Loucy (cell line): Measurements from ENCODE around the gene CYB5B.
A peak's percentile ranks its signal among the peaks of the same experiment; 100 is the strongest.

ENCODE experiments used
- H2AFZ ChIP-seq: fragments of 200-600 bp; sonication (generic); 2 replicates; pipeline ENCODE4 v1.6.0; 2016; ENCODE audit warnings: antibody characterized with exemption, mild to moderate bottlenecking, low read length, moderate library complexity
- H3F3A ChIP-seq: fragments of 200-600 bp; 2 replicates; pipeline ENCODE4 v1.6.0; 2016; ENCODE audit warnings: antibody characterized with exemption, low read depth, mild to moderate bottlenecking
- H3K27me3 ChIP-seq: fragments of 200-600 bp; sonication (generic); 2 replicates; pipeline ENCODE4 v1.6.1; 2014; ENCODE audit warnings: low read length, mild to moderate bottlenecking; ENCODE audit not compliant: insufficient read depth, poor library complexity, severe bottlenecking
- H3K36me3 ChIP-seq: fragments of 200-600 bp; sonication (generic); 2 replicates; pipeline ENCODE4 v1.6.1; 2016; ENCODE audit warnings: low read length; ENCODE audit not compliant: insufficient read depth
- H3K4me1 ChIP-seq: fragments of 200-600 bp; sonication (generic); 2 replicates; pipeline ENCODE4 v1.5.1; 2014; ENCODE audit warnings: low read length, mild to moderate bottlenecking; ENCODE audit not compliant: insufficient read depth, poor library complexity, severe bottlenecking
- H3K4me2 ChIP-seq: fragments of 200-600 bp; sonication (generic); 2 replicates; pipeline ENCODE4 v1.6.0; 2014; ENCODE audit warnings: antibody characterized with exemption, low read length, low read depth, mild to moderate bottlenecking; ENCODE audit not compliant: poor library complexity, severe bottlenecking
- H3K4me3 ChIP-seq: fragments of 200-600 bp; sonication (generic); 2 replicates; pipeline ENCODE4 v1.5.1; 2014; ENCODE audit warnings: low read length, mild to moderate bottlenecking, mixed read lengths; ENCODE audit not compliant: poor library complexity, severe bottlenecking
- H3K79me2 ChIP-seq: fragments of 200-600 bp; sonication (generic); 2 replicates; pipeline ENCODE4 v1.6.1; 2014; ENCODE audit warnings: low read length; ENCODE audit not compliant: insufficient read depth
- H3K9ac ChIP-seq: fragments of 200-600 bp; sonication (generic); 2 replicates; pipeline ENCODE4 v1.6.0; 2014; ENCODE audit warnings: mild to moderate bottlenecking, low read depth, low read length, moderate library complexity; ENCODE audit not compliant: poor library complexity, severe bottlenecking
- H3K9me2 ChIP-seq: fragments of 200-600 bp; sonication (generic); replicated peaks from 2 replicates; pipeline ENCODE4 v1.6.1; 2016; ENCODE audit warnings: low read depth, low read length, mixed read lengths
- H3K9me3 ChIP-seq: fragments of 200-600 bp; sonication (generic); 2 replicates; pipeline ENCODE4 v1.6.1; 2014; ENCODE audit warnings: mild to moderate bottlenecking, antibody characterized with exemption, low read length, low read depth; ENCODE audit not compliant: insufficient read depth
- H4K20me1 ChIP-seq: fragments of 200-600 bp; sonication (generic); 2 replicates; pipeline ENCODE4 v1.6.0; 2014; ENCODE audit warnings: antibody characterized with exemption, low read length, mild to moderate bottlenecking; ENCODE audit not compliant: insufficient read depth, poor library complexity, severe bottlenecking
- CTCF ChIP-seq: fragments of 200-600 bp; sonication (generic); conservative IDR thresholded peaks from 2 replicates; pipeline ENCODE4 v1.5.1; 2014; ENCODE audit warnings: mild to moderate bottlenecking, antibody characterized with exemption, low read length
- EZH2phosphoT487 ChIP-seq: fragments of 200-600 bp; IDR thresholded peaks from 2 replicates; pipeline ENCODE4 v1.6.1; 2018; ENCODE audit warnings: antibody characterized with exemption, mild to moderate bottlenecking, moderate library complexity, borderline replicate concordance

The CYB5B gene

GRCh38 chr16:69490707-69491324, 66.4 kb downstream of the CYB5B start:
- Histone ChIP-seq H2AFZ (no peak overlapping the region), H3K4me1 (no peaks in the 10 kb centered on the region), H3K4me3 (no peak overlapping the region), H3K4me2 (no peak overlapping the region), H3F3A (no peaks in the 10 kb centered on the region), H3K79me2 (no peaks in the 10 kb centered on the region), H3K9me3 (no peaks in the 10 kb centered on the region), H3K9me2 (no peaks in the 10 kb centered on the region), H3K27me3 (no peaks in the 10 kb centered on the region), H4K20me1 (no peaks in the 10 kb centered on the region), H3K36me3 (no peaks in the 10 kb centered on the region), H3K9ac (no peak overlapping the region)
- TF ChIP-seq EZH2phosphoT487 (no peak), CTCF (no peak)

DNA sequence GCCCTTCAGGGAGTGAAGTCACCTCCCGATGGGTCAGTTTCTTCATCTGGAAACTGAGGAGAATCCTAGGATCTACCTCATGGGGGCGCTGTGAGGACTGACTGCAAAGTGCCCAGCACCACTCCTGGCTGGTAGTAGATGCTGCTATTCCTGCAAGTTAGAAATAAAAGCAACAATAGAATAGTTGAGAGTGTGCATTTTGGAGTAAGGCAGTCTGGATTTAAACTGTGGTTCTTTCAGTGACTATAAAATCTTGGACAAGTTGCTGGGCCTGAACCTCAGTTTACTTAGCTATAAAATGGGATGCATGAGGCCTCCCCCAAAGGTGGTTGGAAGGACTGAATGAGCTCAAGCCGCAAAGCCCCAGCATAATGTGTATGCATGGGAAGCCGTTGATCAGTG, 70.6 kb downstream of the CYB5B start:
- no peaks in the 10 kb centered on the region for H3K9me2 ChIP-seq
- H3F3A ChIP-seq = no peaks in the 10 kb centered on the region
- no peak overlapping the region for H2AFZ ChIP-seq
- H3K4me2 ChIP-seq = no peak overlapping the region
- no peaks in the 10 kb centered on the region for H3K27me3 ChIP-seq
- H3K36me3 ChIP-seq = no peaks in the 10 kb centered on the region
- TF ChIP-seq CTCF (peak; percentile 75), EZH2phosphoT487 (no peak)
- H3K79me2 ChIP-seq = no peaks in the 10 kb centered on the region
- H3K4me1 ChIP-seq = no peaks in the 10 kb centered on the region
- H3K9ac ChIP-seq = no peak overlapping the region
- H3K4me3 ChIP-seq = no peak overlapping the region
- H4K20me1 ChIP-seq = no peaks in the 10 kb centered on the region
- no peaks in the 10 kb centered on the region for H3K9me3 ChIP-seq

GRCh38 chr16:69495821-69496220, 71.4 kb downstream of the CYB5B start:
- no peak overlapping the region for H3K4me3 ChIP-seq
- H3K4me2 ChIP-seq = no peak overlapping the region
- H3F3A ChIP-seq = no peaks in the 10 kb centered on the region
- H3K9me3 ChIP-seq = no peaks in the 10 kb centered on the region
- no peaks in the 10 kb centered on the region for H4K20me1 ChIP-seq
- no peaks in the 10 kb centered on the region for H3K36me3 ChIP-seq
- H3K27me3 ChIP-seq = no peaks in the 10 kb centered on the region
- no peak overlapping the region for H3K9ac ChIP-seq
- H3K4me1 ChIP-seq = no peaks in the 10 kb centered on the region
- H2AFZ ChIP-seq = no peak overlapping the region
- TF ChIP-seq CTCF (no peak), EZH2phosphoT487 (no peak)
- H3K79me2 ChIP-seq = no peaks in the 10 kb centered on the region
- H3K9me2 ChIP-seq = no peaks in the 10 kb centered on the region
